Prostate gland (tissue), 2 donors: Measurements from ENCODE around the gene NLRP11.
"Not testable (repeated sequence)": the region's sequence is repeated elsewhere in the genome, so short reads cannot be mapped to it uniquely, and the experiment has no call there.

ENCODE experiments used
- POLR2A ChIP-seq: fragments of 450-650 bp; IDR thresholded peaks from one replicate; pipeline ENCODE4 v1.6.1; 2016; ENCODE audit warnings: antibody characterized with exemption, mild to moderate bottlenecking
- TF ChIP-seq, protein P1 (sequence below), 4 experiments: fragments of 200-600 bp in 2 of 4; fragments of 450-650 bp in 2 of 4; sonication (generic) in 2 of 4; IDR thresholded peaks; 1 replicate in 3 of 4; 2 replicates in 1 of 4; pipeline ENCODE4 v1.5.1; 2016 to 2019; ENCODE audit warnings: antibody characterized with exemption in 4 of 4, mild to moderate bottlenecking in 2 of 4, moderate library complexity in 2 of 4

DNA sequence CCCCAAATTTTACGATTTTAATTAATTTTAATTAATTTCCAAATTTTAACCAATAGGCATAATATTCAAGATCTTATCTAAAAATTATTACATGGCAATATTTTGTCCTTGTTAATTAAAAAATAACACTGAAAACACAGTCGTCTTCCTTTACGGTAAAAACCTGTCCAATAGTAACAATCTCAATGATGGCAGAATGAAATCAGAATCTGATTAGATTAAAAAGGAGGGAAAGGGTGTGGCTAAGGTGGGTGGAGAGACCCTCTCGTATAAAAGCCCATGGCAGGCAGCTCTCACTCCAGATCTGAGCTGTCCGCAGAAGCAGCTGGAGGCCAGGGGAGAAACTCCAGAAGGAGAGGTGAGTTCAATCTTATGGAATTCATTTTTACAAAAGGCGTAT lies 63.0 kb downstream of the NLRP11 start, which contains the start of gene RFPL4AL1:
- TF ChIP-seq, protein P1, sequence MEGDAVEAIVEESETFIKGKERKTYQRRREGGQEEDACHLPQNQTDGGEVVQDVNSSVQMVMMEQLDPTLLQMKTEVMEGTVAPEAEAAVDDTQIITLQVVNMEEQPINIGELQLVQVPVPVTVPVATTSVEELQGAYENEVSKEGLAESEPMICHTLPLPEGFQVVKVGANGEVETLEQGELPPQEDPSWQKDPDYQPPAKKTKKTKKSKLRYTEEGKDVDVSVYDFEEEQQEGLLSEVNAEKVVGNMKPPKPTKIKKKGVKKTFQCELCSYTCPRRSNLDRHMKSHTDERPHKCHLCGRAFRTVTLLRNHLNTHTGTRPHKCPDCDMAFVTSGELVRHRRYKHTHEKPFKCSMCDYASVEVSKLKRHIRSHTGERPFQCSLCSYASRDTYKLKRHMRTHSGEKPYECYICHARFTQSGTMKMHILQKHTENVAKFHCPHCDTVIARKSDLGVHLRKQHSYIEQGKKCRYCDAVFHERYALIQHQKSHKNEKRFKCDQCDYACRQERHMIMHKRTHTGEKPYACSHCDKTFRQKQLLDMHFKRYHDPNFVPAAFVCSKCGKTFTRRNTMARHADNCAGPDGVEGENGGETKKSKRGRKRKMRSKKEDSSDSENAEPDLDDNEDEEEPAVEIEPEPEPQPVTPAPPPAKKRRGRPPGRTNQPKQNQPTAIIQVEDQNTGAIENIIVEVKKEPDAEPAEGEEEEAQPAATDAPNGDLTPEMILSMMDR (IDR thresholded peaks at IDR 0.05), result not testable (repeated sequence)
- TF ChIP-seq POLR2A, result not testable (repeated sequence)
